NCI-H2227 treated with DMSO at 0.1 percent for 48 hours (cell line): ENCODE measurements around the gene MYBPC2.
"Not testable (repeated sequence)": the region's sequence is repeated elsewhere in the genome, so short reads cannot be mapped to it uniquely, and the experiment has no call there.

Experiments
- DNase-seq: peaks from one replicate; lab custom pipeline; 2025; lab: John Stamatoyannopoulos, UW

Gene MYBPC2

GRCh38 chr19:50459638-50460037 lies 26.9 kb downstream of the MYBPC2 start:
- no peak for DNase-seq

DNA sequence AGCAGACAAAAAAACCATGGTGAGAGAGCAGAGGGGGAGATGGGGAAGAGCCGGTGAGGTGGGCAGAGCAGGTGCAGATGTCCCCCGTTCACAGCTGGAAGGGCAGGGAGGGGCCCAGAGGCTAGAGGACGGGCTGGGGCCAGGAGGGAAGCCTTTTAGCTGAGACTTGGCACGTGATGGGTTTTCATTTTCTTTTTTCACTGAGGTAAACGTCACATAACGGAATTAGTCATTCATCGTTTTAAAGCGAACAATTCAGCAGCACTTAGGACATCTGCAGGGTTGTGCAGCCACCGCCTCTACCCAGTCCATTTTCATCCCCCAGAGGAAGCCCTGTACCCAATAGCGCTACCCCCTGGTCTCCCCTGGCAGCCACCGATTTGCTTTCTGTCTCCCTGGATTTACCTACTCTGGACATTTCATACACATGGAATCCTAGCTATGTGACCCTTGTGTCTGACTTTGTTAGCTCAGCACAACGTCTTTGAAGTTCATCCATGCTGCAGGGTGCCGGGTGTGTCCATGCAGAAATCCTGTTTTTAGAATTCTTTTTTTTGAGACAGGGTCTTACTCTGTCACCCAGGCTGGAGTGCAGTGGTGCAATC lies 27.6 kb downstream of the MYBPC2 start:
- no peak for DNase-seq

DNA sequence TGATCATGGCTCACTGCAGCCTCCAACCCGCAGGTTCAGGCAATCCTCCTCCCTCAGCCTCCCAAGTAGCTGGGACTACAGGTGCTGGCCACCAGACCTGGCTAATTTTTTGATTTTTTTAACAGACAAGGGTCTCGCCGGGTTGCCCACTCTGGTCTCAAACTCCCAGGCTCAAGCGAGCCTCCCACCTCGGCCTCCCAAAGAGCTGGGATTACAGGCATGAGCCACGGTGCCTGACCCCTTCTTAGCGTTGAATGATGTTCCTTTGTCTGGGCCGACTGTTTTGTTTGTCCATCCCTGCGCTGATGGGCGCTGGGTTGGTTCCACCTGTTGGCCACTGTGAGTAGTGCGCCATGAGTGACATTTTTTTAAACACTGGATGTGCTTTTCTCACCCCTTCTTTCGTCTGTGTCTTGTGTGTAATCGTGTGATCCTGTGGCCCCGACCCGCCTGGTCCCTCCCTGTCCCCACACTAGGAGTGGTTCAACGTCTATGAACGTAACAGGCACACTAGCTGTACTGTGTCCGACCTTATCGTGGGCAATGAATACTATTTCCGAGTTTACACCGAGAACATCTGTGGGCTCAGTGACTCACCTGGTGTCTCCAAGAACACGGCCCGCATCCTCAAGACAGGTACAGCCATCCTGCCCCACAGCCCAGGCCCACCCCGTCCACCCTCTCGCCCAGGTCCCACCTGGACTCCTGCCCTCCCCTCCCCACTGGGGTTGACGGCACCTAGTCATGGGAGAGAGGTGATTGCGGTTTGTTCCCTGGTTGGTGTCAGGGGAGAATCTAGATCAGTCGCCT lies 28.6 kb downstream of the MYBPC2 start:
- DNase-seq = peak; percentile 62

DNA sequence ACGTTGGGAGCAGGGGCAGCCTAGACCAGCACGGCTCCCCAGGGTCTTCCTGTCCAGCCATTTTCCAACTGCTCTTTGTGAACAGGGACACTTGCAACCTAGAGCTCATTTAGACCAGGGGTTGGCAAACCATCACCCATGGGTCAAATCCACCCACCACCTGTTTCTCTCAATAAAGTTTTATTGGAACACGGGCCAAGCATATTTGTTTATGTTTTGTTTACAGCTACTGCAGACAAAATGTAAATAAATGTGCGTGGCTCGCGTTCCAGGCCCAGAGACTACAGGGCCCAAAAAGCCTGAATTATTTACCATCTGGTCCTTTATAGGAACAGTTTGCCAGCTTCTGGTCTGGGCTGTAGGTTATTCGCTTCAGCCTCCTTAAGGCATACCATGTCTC lies 30.3 kb downstream of the MYBPC2 start:
- DNase-seq = no peak

DNA sequence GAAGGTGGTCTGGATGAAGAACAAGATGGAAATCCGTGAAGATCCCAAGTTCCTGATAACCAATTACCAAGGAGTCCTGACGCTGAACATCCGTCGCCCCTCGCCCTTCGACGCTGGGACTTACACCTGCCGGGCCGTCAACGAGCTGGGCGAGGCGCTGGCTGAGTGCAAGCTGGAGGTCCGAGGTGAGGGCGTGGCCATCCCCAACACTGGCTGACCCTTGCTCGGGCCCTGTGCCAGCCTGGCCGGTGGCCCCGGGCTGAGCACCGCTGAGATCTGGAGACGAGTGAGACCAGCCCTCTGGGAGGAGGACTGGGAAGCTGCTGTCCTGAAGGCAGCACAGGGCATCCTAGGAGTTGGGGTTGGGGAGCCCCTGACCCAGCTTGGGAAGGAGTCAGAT lies 31.7 kb downstream of the MYBPC2 start:
- no peak for DNase-seq

DNA sequence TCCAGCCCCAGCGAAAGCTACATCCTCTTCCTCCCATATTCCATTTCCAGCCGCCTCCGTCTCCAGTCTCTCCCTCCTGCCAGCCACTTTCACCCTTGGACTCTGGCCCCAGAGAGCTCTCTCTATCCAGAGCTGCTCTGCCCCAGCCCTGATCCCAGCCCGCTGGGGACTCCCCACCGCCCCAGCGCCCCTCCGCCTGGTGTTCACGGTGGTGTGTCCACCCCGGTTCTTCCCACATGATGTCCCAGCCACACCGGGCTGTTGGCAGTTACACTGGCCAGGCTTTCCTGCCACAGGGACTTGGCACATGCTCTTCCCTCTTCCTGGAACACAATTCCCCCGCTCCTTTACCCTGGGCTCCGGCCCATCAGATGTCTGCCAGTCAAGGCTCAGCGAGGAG lies 32.3 kb downstream of the MYBPC2 start:
- no peak for DNase-seq

DNA sequence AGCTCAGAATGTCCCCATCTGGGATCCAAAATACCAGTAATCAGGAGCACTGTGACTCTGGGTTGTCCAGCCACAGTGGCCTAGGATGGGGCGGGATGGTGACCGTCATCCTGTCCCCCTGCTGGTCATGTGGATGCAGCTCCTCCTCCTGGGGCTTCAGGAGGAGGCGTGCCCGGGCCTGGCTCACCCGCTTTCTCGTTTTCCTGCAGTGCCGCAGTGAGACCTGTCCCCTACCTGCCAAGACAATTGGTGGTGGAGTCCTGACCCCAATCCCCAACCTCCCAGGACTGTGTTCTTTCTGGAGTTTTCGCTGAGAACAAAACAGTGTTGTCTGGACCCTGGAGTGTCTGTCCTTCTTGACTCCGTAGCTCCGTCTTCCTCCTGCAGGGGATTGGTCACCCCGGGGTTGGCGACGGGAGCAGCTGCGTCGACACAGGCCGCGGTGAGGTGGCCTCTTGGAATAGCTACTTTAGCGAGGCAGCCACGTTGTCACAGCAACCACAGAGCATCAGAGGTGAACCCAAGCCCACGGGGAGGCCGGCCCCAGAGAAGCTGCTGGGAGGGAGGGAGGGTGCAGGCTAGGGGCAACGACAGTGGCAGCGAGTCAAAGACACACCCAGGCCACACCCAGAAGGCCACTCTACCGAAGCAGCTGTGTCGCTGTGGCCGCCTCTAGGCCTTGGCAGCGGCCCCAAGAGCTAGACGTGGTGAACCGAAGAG lies 33.5 kb downstream of the MYBPC2 start:
- DNase-seq = peak; percentile 0

DNA sequence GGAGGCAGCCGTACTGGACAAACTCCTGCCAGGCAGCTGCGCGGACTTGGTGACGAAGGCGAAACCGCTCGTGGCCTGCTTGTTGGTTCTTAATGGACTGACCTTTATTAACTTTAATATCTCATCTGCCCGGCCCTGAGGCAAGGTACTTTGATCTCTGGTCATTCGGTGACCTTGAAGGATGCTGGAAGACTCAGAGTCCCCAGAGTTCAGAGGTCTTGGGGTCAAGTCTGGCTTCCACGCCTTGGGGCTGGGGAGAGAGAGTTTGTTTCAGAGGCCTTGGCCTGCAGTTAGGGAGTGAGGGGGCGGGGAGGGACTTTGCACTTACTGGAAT lies 34.0 kb downstream of the MYBPC2 start:
- no peak for DNase-seq

DNA sequence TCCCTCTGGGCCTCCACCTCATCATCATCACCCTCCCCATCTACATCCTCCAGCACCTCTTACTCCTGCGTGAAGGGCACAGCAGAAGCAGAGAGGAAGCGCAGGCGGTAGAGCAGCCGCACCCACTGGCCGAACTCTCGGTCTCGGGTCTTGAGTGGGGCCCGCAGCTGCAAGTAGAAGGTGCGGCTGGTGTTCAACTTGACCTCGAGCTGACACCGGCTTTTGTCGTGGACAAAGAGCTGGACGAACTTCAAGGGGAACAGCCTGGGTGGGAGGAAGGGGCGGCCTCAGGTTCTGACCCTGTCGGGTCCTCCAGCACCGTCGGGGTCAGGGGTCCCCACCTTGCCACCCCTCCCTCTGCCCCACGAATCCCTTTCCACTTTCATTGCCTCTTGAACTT lies 34.9 kb downstream of the MYBPC2 start:
- no peak for DNase-seq

- no peak for DNase-seq
Observed at GRCh38 chr19:50468818-50469217, 36.1 kb downstream of the MYBPC2 start.

- not testable (repeated sequence) for DNase-seq
Observed at GRCh38 chr19:50473336-50473735, 40.6 kb downstream of the MYBPC2 start.

GRCh38 chr19:50475101-50475568 lies 42.4 kb downstream of the MYBPC2 start:
- no peak for DNase-seq

DNA sequence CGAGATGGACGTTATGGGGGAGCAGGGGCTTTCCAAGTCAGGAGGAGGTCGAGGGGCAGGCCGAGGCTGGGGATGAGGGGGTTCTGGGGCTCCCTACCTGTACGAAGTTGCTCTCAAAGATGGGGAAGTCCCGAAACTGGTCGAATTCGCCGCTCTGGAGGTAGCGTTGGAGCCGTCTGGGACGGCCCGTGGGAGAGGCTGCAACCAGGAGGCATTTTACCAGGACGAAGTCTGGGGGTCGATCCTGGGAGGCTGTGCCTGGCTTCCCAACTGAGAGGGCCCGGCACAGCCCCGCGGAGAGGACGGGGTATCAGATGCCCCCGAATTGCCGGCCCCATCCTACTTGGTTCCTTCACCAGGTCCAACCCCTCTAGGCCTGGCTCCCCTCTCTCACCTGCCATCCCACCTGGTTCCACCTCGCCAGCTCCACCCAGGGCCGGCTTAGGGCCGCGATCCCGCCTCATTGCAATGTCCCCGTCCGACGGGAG lies 43.1 kb downstream of the MYBPC2 start:
- no peak for DNase-seq

GRCh38 chr19:50476224-50476906 lies 43.7 kb downstream of the MYBPC2 start, which contains the start of the genes EMC10 and GARIN5A:
Gene EMC10 (plus strand): TSS chr19:50476507. CDS start chr19:50476545, 38 bp downstream.
Gene GARIN5A (minus strand): TSS chr19:50476848. CDS start chr19:50476388, 460 bp downstream.
- peak; percentile 51 for DNase-seq

- DNase-seq = no peak
Observed at GRCh38 chr19:50476907-50477238, 44.2 kb downstream of the MYBPC2 start.

- no peak for DNase-seq
Observed at GRCh38 chr19:50477751-50478515, 45.2 kb downstream of the MYBPC2 start.

GRCh38 chr19:50478901-50479715 lies 46.4 kb downstream of the MYBPC2 start:
- no peak for DNase-seq

DNA sequence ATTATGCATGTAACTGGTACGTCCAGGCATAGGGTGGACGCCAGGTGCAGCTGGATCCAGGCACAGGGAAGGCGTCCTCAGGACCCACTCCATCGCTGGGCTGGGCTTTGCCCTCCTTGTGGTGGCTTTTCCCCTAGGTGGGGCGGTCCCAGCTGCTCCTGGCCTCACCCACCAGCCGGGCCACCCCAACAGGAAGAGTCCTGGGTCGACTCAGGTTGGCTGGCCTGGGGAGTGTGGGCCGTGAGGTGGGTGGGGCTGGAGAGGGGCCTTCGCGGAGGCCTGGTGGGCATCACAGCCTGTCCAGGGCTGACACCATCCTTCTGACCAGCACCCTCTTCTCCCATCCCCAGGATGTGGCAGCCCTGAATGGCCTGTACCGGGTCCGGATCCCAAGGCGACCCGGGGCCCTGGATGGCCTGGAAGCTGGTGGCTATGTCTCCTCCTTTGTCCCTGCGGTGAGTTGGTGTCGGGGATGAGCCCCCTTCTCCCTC lies 47.1 kb downstream of the MYBPC2 start:
- DNase-seq = no peak

- no peak for DNase-seq
Observed at GRCh38 chr19:50480281-50481111, 47.8 kb downstream of the MYBPC2 start.
